ENCODE measurements around the gene CDK14.

- TF ChIP-seq CTCF (IDR thresholded peaks at IDR 0.05; ENCODE audit: low read depth, low read length): no peak
- TF ChIP-seq EZH2phosphoT487 (IDR thresholded peaks at IDR 0.05; ENCODE audit: low read depth): no peak
Measured at GRCh38 chr7:90625562-90625961, 29.4 kb downstream of the CDK14 start.

Measured in OCI-LY3 (cell line).